NCI-H510A (cell line): Measurements from ENCODE around the gene JMJD1C.
"Not testable (repeated sequence)": the region's sequence is repeated elsewhere in the genome, so short reads cannot be mapped to it uniquely, and the experiment has no call there.

Experiments used
- DNase-seq: peaks from one replicate; lab custom pipeline; 2025; lab: John Stamatoyannopoulos, UW

The JMJD1C gene

DNA sequence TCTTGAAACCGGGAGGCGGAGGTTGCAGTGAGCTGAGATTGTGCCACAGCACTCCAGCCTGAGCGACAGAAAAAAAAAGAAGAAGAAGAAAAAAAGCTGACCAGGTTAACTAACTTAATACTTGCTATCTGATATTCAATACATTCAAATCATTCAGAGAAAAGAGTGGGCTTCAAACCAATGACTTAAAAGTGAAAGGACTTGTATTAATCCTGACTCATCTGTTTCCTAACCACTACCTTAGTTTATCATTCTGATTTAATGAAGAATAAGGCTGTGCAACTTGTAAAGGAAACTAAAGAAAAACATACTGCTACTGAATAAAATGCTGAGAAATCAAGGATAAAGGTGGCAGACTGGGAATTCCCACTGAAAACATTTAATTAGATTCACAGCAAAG, 204.3 kb downstream of the JMJD1C start:
- DNase-seq: no peak

GRCh38 chr10:63260860-63261251, 204.9 kb downstream of the JMJD1C start:
- DNase-seq: no peak

DNA sequence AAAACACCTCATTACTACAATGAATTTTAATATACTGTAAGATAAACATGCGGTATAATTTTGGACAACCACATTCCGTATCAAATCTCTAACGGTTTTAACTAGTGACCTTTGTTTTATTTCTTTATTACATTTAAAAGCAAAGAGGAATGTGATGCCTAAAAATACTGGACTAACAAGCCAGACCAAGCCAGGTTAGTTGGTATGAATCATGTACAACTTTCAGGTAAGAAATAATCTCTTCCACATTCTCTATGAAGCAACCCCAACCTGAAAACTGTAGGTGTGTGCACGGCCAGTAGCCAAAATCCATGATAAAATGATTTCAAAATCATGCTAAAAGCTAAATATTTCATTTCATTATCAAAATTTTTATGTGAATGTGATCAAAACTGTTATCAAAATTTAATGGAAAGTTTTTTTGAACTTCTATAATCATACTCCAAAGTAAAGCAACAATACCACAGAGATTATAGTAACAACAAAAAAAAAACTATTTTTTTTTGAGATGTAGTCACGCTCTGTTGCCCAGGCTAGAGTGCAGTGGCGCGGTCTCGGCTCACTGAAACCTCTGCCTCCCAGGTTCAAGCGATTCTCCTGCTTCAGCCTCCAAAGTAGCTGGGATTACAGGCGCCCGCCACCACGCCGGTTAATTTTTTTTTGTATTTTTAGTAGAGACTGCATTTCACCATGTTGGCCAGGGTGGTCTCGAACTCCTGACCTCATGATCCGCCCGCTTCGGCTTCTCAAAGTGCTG, 205.5 kb downstream of the JMJD1C start:
- DNase-seq: no peak

GRCh38 chr10:63258920-63259678, 206.7 kb downstream of the JMJD1C start:
- DNase-seq: no peak

GRCh38 chr10:63257778-63258177, 208.0 kb downstream of the JMJD1C start:
- no peak for DNase-seq

DNA sequence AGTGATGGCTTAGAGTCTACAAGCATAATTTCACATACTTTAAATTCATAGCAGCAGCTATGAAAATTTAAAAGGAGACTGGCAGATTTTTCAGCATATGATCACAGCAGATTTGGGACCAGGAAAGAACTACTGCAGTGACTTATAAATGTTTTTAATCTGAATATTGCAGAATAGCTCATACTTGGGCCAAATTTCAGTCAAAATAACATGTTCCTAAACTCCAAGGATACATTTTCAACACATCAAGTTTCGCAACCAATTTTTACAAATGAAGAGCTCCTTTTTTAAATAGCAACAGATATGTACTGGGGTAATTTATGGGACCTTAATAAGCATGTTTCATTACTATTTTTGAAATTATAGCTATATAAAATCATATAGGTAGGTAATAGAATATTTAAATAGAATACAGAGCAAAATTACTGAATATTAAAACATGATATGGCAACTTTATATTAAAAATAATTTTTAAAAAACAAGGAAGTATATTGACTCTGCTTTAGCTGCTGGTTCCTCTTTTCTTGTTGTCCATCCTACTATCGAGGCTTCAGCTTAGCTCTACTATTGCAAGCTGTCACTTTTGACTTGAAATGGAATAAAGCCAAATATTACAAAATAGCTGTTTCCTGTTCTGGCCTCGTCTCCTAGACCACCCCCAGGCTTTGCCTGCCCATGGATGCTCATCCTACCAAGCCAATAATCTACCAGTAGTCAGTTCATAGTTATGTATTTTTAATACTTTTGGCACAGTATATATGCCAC, 209.6 kb downstream of the JMJD1C start:
- no peak for DNase-seq

- no peak for DNase-seq
Measured at GRCh38 chr10:63255316-63255715, 210.5 kb downstream of the JMJD1C start.

DNA sequence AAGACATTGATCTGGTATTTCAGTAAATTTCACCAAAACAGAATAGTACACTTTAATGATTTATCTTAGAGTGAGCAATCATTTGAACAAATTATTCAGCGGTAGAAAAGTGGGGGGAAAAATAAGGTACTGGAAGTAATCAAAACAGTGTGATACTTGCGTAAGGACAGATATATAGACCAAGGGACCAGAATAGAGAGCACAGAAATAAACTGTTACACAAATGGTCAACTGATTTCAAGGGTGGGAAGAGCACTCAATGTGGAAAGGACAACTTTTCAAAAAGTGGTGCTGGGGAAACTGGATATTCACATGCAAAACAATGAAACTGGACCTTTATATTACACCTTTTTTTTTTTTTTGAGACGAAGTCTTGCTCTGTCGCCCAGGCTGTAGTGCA, 212.7 kb downstream of the JMJD1C start:
- DNase-seq: no peak

DNA sequence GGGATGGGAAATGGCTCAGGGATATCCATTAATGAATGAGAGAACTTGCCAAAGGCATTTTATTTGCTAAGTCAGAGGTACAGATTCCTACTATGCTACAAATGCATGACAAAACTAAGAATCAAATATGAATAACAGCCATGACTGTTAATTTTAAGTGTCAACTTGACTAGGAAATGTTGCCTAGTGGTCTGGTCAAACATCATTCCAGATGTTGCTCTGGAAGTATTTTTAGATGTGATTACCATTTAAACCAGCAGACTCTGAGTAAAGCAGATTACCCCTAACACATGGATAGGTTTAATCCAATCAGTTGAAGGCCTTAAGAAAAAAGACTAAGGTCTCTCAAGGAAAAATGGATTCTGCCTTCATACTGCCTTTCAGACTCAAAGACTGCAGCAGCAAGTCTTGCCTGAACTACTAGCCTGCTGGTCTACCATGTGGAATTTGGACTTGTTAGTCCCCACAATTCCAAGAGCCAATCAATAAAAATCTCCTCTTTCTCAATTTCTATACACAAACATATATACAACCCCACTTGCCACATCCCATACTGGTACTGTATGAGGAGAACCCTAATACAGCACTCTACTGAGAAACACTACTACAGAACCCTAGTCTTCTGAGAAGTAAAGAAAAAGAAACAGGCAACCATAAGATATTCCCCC, 213.5 kb downstream of the JMJD1C start:
- no peak for DNase-seq

DNA sequence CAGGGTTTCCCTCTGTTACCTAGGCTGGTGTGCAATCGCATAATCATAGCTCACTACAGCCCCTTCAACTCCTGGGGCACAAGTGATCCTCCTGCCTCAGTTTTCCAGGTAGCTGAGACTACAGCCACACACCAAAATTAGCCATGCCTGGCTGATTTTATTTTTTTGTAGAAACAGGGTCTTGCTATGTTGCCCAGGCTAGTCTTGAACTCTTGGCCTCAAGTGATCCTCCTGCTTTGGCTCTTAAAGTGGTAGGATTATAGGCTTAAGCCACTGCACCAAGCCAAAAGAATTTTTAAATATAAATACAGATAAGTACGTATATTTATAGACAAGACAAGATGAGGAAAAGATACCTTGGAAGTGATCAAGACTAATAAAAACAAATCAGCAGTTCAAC, 215.7 kb downstream of the JMJD1C start:
- no peak for DNase-seq

DNA sequence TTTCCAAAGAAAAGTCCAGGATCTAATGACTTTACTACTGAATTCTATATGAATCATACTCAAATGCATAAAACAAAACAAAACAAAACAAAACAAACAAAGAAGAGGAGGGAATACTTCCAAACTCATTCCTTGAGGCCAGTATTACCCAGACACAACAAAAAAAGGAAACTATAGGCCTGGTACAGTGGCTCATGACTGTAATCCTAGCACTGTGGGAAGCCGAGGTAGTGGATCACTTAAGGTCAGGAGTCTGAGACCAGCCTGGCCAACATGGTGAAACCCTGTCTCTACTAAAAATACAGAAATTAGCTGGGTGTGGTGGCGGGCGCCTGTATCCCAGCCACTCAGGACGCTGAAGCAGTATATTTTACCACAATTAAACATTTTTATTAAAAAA, 218.0 kb downstream of the JMJD1C start:
- no peak for DNase-seq

- DNase-seq: no peak
Measured at GRCh38 chr10:63246356-63246755, 219.4 kb downstream of the JMJD1C start.

DNA sequence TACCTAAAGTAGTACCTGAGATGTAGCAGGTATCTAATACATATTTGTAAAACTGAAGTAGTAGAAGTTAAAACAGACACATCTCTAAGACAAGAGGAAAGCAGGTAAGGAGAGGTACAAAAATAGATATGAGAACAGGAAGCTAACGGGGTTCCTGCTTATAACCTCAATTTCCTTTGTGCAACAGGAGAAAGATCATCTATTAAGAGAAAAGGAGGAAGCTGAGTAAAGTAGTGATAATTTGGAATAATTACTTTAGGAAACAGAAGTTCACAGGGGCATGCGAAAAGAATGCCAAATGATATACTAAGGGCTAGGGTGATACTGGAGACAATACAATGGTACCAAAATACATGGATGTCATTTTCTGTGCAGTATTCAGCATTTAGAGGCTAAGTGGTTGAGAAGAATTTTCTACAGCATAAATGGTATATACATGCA, 223.9 kb downstream of the JMJD1C start:
- no peak for DNase-seq

GRCh38 chr10:63240807-63241206, 225.0 kb downstream of the JMJD1C start:
- no peak for DNase-seq

DNA sequence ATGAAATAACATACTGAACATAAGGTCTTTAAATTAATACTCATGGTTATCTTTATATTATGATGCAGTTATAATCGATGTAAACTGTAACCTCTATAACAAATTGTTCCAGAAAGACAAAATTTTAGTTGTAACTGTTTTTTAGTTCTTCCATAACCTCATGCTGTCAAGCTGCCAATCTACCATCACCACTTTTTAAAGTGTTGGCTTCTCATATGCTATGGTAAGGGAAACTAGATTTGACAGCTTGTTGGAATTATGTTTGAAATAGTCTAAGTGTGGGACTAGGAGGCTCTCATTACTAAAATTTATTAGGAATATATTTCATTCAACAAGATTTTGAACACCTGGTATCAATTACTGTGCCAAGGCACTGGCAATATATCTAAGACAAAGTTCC, 227.3 kb downstream of the JMJD1C start:
- no peak for DNase-seq

GRCh38 chr10:63237396-63237795, 228.4 kb downstream of the JMJD1C start:
- no peak for DNase-seq

DNA sequence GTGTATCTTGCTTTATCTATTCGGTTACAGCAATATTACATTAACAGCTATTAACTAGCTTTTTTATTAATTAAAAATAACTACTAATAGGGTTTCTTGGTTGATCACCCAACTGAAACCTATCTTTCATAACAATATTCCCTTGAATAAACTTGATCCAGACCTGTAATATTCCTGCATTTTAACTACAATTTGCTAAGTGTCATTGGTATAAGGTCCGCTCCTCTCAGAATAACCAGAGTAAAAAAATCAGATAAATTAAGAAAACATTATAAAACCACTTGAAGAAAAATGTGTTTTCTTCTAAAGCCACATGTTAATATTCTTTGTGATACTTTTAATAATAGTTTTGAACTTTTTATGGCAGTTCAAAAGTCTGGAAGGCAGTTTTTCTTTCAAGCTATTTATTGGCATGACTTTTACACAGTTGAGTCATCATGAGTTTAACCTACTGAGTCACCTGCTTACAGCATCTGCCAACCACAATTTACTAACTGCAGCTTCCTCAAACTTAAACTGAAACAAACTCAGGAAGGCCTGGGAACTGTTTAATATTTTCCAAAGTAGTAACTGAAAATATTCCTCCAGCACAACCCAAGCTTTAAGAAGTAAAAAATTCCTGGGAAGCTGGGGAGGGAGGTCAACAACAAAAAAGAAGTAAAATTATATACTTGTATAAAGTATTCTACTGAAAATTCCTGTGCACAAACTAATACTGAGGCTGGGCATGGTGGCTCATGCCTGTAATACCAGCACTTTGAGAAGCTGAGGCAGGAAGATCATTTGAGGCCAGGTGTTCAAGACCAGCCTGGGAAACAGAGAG, 229.5 kb downstream of the JMJD1C start:
- DNase-seq: no peak

DNA sequence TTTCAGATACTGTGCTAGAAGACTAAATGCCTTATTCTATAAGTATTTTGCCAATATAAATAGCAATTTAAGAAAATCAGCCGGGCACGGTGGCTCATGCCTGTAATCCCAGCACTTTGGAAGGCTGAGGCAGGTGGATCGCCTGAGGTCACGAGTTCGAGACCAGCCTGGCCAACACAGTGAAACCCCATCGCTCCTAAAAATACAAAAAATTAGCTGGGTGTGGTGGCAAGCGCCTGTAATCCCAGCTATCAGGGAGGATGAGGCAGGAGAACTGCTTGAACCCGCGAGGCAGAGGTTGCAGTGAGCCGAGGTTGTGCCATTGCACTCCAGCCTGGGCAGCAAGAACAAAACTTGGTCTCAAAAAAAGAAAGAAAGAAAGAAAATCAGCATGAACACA, 230.6 kb downstream of the JMJD1C start:
- DNase-seq: not testable (repeated sequence)

- DNase-seq: no peak
Measured at GRCh38 chr10:63229161-63229560, 236.6 kb downstream of the JMJD1C start.

- DNase-seq: no peak
Measured at GRCh38 chr10:63228237-63228636, 237.5 kb downstream of the JMJD1C start.

DNA sequence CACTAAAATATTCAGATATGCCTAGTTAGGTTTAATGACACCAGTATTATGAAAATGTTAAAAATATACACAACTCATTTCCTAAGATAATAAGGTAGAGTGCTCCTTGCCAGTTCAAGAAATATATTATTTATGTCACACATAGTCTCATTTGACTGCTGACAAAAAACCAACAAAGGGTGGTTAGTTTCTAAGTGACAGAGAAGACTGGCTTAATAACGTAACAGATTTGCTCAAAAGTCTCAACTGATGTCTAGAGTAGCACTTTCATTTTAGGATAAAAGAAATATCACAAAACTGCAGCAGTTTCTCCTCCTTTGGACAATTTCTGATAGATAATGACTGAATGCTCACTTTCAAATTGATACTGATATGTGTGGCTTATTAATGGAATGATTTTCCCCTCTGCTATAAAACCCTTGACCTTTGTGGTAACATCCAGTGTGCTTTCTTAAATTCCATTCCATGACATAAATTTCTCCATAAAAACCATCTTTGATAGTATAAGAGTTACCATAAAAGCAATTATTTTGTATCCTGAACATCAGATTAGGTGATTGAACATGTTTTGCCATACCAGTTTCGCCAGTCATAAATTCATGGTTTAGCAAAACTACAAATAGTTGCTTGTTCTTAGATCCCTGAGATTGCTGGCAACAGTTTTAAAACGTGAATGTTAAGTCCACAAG, 238.4 kb downstream of the JMJD1C start:
- DNase-seq: no peak
